ENCODE data around the gene VPREB1.

VPREB1 gene

GRCh38 chr22:22245256-22245909 lies 797 bp downstream of the VPREB1 start:
- TF ChIP-seq FOXM1 (IDR thresholded peaks at IDR 0.05; ENCODE audit: borderline replicate concordance, low read depth) = no peak
- no peak for TF ChIP-seq CREB1 (IDR thresholded peaks at IDR 0.05; ENCODE audit: low read depth)

- TF ChIP-seq NFIC (IDR thresholded peaks at IDR 0.05) = no peak
- TF ChIP-seq CEBPB (IDR thresholded peaks at IDR 0.05) = no peak
- no peak for TF ChIP-seq TCF12 (IDR thresholded peaks at IDR 0.05; ENCODE audit: low read depth)
- TF ChIP-seq EGR1 (IDR thresholded peaks at IDR 0.05) = no peak
- TF ChIP-seq FOXM1 (IDR thresholded peaks at IDR 0.05; ENCODE audit: borderline replicate concordance, low read depth) = no peak
- no peak for TF ChIP-seq MAX (IDR thresholded peaks at IDR 0.05)
- TF ChIP-seq TAF1 (IDR thresholded peaks at IDR 0.05; ENCODE audit: low read depth) = no peak
- TF ChIP-seq CREB1 (IDR thresholded peaks at IDR 0.05; ENCODE audit: low read depth) = no peak
- no peak for TF ChIP-seq USF1 (IDR thresholded peaks at IDR 0.05)
- no peak for TF ChIP-seq TEAD4 (IDR thresholded peaks at IDR 0.05)
Observed at GRCh38 chr22:22245935-22246525, 1.4 kb downstream of the VPREB1 start.

GRCh38 chr22:22246706-22247105 lies 2.1 kb downstream of the VPREB1 start:
- TF ChIP-seq RAD21 (IDR thresholded peaks at IDR 0.05; ENCODE audit: low read depth) = no peak

- TF ChIP-seq RAD21 (IDR thresholded peaks at IDR 0.05; ENCODE audit: low read depth) (no peak), CREB1 (IDR thresholded peaks at IDR 0.05; ENCODE audit: low read depth) (no peak), MAX (IDR thresholded peaks at IDR 0.05) (no peak), EP300 (IDR thresholded peaks at IDR 0.05; ENCODE audit: borderline replicate concordance) (no peak), ZBTB7A (IDR thresholded peaks at IDR 0.05; ENCODE audit: low read depth) (no peak), TCF12 (IDR thresholded peaks at IDR 0.05; ENCODE audit: low read depth) (no peak), NFIC (IDR thresholded peaks at IDR 0.05) (no peak), YY1 (IDR thresholded peaks at IDR 0.05; ENCODE audit: low read depth) (no peak), TAF1 (IDR thresholded peaks at IDR 0.05; ENCODE audit: low read depth) (no peak)
Observed at GRCh38 chr22:22248878-22249277, 4.3 kb downstream of the VPREB1 start.
